UCSD-AML1 (cell line): Measurements from ENCODE around the gene FUT1.
"Not testable (repeated sequence)": the region's sequence is repeated elsewhere in the genome, so short reads cannot be mapped to it uniquely, and the experiment has no call there.

ENCODE experiments used
- DNase-seq: peaks from one replicate; lab custom pipeline; 2025; ENCODE audit not compliant: unreplicated experiment; lab: John Stamatoyannopoulos, UW

FUT1 gene

GRCh38 chr19:48718711-48719231 lies 33.7 kb downstream of the FUT1 start:
- no peak for DNase-seq

DNA sequence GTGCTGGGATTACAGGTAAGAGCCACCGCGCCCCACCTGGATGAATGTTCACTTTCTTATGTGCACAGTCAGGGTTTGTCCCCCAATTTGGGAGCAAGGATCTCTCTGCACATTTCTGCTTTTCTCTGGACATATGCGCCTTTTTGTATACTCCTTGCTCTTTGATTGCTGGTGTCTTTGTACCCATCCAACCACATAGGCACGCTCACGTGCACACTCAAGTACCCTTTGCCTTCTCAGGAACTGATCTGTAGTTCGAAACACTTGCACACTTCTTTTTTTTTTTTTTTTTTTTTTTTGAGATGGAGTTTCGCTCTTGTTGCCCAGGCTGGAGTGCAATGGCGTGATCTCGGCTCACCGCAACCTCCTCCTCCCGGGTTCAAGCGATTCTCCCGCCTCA lies 34.3 kb downstream of the FUT1 start:
- DNase-seq = not testable (repeated sequence)

- DNase-seq = no peak
Observed at GRCh38 chr19:48716562-48717291, 35.7 kb downstream of the FUT1 start.

- DNase-seq = no peak
Observed at GRCh38 chr19:48715681-48716171, 36.7 kb downstream of the FUT1 start.

DNA sequence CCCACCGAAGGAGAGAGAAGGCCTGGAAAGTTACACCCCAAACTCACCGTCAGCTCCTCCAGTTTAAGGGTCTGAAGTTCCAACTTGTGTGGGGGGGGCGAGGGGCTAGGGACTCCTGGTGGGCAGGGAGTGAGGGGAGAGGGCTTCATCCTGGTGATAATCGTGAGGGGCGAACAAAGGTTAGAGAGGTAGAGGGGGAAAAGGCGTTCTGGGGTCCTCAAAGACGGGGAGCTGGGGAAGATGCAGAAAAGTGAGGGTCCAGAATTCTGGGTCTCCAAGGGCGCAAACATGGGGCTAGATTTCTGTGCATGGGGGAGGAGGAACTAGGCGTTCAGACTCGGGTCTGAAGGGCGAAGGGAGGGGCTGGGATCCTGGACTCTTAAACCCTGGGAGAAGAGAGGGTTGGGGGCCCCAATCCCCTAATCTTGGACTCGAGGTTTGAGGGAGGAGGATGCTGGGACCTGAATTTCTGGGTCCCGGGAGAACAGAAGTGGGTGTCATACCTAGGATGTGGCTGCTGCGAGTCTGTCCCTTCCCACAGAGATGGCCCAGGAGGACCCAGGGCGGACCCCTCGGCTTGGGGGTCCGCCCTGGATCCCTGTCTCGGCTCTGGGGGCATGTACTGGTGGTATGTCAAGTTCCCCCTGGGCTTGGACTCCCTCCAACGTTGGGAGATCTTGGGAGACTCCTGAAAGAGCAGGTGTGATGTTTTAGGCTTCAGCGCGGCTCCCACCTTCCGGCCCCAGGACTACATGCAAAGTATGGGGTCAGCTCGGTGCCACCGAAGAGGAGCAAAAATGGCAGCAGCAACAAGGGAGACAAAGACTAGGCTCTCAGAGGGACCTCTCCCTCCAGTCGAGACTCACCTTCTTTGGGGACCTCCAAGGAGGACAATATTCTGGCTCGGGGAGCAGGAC lies 37.4 kb downstream of the FUT1 start:
- DNase-seq = no peak

DNA sequence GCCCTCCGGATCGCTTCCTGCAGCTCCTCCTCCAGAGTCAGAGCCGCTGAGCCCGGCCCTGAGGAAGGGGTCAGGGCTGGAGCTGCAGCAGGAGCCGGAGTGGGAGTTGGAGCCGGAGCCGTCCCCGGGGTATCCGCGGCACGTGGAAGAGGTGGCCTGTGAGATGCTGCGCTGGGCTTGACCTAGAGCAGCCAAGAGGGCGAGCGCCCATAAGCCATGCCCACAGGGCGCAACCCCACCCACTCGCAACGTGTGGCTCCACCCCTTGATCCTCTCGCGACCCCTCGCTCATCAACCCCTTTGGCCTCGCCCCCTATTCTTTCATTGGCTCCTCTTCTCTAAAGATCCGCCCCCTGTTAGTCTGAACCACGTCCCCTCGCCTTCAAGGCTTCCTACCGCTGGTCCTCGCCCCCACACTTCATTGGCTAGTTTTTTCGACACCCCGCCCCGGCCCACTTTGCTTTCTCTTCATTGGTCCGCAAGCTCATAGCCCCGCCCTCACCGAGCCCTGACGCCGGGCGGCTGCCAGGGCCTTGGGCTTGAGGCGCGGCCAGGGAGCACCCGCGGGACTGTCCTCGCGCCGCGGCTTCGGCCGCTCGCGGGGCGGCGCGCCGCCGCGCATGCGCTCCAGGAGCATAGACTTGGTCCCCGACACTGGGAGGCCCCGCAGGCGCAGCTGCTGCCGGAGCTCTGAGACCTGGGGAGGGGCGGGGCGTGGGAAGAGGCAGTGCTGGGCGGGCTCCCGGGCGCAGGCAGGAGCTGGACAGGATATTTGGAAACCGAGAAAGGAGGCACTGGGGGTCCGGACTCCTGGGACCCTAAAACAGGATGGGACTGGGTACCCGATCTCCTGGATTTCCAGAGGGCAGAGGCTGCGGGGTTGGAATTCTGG lies 38.3 kb downstream of the FUT1 start:
- DNase-seq = peak; percentile 100

DNA sequence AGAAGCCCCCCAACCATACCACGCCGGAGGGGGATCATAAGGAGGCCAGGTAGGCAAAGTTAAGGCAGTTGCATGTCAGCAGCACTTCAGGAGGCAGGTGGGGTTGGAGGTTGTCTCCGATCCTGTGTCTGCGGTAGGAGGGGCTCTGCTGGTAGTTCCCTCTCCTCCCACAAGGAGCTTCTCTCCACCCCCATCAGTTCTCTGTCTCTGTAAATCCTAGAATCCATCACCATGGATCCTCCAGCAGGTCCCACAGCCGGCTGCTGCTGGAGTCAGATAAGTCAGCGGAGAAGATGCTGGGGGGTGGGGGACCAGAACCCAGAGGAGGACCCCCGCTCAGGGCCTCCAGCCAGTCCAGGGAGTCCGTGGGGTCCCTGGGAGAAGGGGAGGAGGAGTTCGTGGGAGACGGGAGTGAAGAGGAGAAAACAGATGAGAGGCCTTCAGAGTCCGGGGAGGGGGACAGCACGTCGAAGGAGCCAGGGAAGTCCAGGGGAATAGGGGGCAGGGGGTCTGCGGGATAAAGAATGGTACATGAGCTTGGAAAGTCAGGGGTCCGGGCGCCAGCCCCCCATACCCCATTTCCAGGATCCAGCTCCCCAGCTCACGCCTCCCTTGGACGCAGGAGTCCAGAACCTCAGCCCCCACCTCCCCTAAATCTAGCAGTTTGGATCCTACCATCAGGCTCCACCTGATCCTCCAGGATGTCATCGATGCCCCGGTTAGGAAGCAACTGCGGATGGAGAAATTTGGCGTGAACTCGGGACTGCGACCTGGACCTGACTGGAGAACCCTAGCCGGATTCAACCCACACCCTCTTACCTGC lies 39.2 kb downstream of the FUT1 start:
- DNase-seq = no peak

DNA sequence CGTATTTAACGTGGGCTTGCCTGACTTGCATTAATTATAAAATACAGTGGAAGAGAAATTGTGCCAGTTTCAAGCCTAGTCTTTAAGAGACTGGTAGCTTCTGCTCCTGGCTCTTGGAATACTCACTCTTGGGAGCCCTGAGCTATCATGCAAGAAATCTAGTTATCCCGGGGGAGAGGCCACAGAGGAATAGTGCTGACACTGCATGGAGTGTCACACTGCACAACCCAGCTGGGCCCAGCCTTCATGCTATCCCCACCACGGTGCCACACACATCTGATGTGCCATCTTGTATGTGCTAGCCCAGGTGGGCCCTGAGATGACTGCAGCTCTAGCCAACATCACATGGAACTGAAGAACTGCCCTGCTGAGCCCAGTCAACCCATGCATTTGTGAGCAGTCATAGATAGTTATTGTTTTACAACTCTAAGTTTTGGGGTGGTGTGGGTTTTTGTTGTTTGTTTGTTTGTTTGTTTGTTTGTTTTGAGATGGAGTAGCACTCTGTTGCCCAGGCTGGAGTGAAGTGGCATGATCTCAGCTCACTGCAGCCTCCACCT lies 41.3 kb downstream of the FUT1 start:
- no peak for DNase-seq

- DNase-seq = no peak
Observed at GRCh38 chr19:48708471-48708870, 44.0 kb downstream of the FUT1 start.

DNA sequence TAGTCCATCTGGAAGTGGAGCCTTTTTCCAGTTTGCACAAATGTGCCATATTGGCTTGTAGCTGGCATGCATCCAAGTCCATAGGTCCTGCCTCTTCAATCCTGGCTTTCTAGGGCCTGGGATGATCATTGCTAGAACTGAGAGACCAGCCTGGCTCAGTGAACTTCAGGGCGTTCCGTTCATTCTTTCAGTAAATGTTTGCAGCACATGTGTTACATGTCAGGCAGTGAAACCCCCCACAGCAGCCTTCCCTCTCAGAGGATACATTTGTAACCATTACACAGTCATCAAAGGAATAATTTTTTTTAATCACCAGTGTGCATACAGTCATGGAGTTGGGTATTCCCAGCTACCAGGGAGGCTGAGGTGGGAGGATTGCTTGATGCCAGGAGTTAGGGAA lies 47.0 kb downstream of the FUT1 start:
- DNase-seq = no peak

DNA sequence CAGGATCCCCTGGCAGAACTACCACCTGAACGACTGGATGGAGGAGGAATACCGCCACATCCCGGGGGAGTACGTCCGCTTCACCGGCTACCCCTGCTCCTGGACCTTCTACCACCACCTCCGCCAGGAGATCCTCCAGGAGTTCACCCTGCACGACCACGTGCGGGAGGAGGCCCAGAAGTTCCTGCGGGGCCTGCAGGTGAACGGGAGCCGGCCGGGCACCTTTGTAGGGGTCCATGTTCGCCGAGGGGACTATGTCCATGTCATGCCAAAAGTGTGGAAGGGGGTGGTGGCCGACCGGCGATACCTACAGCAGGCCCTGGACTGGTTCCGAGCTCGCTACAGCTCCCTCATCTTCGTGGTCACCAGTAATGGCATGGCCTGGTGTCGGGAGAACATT lies 49.1 kb downstream of the FUT1 start:
- DNase-seq = no peak

DNA sequence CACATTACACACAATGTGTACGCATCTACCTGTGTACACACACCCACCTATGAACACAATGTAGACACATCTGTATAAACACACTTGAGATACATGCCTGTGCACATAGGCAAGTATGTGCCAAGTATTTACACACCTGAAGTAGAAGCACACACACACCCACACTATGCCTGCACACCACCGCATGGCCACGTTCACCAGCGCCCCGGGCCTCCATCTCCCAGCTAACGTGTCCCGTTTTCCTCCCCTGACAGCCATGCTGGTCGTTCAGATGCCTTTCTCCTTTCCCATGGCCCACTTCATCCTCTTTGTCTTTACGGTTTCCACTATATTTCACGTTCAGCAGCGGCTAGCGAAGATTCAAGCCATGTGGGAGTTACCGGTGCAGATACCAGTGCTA lies 49.7 kb downstream of the FUT1 start:
- DNase-seq = no peak

DNA sequence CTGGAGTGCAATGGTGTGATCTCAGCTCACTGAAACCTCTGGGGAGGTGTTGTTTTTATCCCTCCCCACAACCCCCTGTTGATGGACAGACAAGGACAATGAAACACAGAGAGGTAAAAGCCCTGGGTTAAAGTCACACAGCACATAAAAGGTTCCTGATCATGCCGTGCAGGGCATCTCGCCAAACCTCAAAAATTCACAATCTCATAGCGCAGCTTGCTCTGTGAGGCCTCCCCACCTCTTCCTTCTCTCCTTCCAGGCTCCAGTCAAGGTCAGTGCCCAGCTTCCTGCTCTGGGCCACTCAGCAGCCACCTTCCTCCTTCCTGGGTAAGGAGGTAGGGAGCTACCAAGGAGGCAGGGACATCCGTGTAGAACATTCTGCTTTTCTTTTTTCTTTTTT lies 54.4 kb downstream of the FUT1 start:
- DNase-seq = peak; percentile 67
